Measurements from ENCODE around the gene TTLL10.

DNA sequence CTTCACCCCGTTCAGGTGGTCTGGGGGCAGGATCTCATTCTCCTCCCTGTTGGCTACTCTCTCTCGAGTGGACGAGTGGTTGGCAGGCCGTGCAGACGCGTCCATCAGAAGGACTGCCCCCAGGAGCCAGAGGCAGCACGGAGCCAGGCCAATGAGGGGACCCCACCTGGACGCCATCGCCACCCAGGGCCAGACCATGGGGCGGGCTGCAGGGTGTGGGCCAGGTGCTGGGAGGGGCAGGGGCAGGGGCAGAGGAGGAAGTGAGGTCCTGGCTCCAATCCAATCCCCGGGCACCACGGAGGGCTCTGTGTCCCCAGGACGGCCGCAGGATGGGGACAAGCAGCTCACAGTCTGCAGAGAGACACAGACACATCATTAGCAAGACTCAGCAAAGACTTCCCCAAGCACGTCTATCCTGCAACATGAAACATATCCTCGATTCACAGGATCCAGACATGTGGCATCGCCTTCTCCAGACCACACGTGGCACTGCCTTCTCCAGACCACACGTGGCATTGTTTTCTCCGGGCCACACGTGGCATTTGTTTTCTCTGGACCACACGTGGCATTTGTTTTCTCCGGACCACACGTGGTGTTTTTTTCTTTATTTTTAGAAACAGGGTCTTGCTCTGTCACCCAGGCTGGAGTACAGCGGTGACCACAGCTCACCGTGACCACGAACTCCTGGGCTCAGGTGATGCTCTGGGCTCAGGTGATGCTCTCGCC, 55.1 kb downstream of the TTLL10 start:
- TF ChIP-seq, protein P1, sequence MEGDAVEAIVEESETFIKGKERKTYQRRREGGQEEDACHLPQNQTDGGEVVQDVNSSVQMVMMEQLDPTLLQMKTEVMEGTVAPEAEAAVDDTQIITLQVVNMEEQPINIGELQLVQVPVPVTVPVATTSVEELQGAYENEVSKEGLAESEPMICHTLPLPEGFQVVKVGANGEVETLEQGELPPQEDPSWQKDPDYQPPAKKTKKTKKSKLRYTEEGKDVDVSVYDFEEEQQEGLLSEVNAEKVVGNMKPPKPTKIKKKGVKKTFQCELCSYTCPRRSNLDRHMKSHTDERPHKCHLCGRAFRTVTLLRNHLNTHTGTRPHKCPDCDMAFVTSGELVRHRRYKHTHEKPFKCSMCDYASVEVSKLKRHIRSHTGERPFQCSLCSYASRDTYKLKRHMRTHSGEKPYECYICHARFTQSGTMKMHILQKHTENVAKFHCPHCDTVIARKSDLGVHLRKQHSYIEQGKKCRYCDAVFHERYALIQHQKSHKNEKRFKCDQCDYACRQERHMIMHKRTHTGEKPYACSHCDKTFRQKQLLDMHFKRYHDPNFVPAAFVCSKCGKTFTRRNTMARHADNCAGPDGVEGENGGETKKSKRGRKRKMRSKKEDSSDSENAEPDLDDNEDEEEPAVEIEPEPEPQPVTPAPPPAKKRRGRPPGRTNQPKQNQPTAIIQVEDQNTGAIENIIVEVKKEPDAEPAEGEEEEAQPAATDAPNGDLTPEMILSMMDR (IDR thresholded peaks at IDR 0.05) = no peak
- no peak for TF ChIP-seq POLR2A (IDR thresholded peaks at IDR 0.05)

Measured in tibial nerve (tissue), 3 donors.